Stimulated activated CD4-positive, alpha-beta T cell treated with anti-CD3 and anti-CD28 coated beads, TNF-alpha, amount 100 ng/mL, for 4 hours (primary cell): ENCODE results near the gene PRPH2.
"Not testable (repeated sequence)": the region's sequence is repeated elsewhere in the genome, so short reads cannot be mapped to it uniquely, and the experiment has no call there.

ENCODE experiments used
- DNase-seq, 3 experiments: peaks; one replicate each; pipeline ENCODE4 v3.0.0-alpha.2; 2020; ENCODE audit warnings: low read depth in 3 of 3

Gene PRPH2

DNA sequence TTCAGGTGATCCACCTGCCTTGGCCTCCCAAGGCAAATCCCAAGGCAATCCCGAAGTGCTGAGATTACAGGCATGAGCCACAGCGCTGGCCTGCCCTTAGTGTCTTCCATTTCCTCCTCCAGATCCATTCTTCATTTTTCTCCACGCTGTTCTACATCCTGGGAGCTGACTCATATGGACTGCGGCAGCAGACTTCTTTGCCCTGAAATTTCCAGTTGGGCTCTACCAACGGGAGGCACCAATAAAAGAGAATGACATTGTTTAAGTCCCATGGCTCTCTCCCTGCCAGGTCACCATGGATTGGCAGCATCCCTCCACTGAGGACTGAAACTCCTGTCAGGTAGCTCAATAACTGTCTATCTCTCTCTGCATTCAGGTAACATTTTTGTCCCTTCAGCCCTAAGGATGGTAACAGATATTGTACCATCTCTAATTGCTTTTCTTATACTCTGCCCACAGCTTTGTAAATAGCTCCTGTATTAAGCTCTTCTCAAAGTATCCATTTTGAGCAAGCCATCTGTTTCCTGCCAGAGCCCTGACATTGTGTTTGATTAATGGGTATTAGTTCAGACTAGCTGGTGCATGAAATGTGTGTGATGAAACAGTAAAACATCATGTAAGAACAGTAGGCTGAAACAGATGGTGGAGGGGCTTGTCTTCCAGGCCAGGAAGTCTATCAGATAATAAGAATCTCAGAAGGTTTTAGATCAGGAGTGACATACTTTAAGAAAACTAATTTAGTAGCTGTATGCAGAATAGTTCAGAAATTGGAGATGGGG lies 19.9 kb upstream of the PRPH2 start:
- no peak for DNase-seq

DNA sequence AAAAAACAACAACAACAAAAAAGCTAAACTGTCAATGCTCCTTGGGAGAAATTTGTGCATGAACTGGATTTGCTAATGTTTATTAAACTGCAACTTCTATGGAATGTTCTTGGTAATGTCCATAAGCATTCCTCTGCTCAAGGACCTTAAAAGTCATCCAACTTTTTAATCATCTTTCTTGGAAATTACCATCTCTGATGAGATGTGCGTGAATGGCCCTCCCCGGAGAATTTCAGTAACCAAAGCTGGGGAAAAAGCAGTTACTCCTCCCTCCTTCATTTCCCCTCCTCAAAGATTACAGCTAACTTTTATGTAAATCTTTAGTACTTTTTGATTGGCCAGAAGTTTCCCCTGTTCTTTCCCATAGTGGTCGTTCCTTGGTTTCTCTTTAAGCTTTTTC lies 18.3 kb upstream of the PRPH2 start:
- DNase-seq, result no peak

DNA sequence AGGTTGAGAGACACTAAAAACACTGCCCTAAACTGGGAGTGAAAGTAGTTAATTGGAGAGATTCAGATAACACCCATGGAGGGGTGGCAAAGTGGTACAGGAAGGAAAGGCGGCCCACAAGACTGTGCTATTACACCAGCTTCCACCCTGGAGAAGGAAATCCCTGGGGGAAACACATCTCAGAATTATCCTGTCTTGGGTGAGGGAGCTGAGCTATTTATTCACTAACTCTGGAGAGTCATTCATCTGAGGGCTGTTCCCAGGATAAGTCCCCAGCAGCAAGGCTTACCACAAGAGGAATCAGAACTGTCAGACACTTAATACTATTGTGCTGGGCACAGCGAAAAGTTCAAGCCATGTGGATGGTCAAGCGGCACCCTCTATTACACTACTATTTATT lies 13.6 kb upstream of the PRPH2 start:
- DNase-seq, result no peak

DNA sequence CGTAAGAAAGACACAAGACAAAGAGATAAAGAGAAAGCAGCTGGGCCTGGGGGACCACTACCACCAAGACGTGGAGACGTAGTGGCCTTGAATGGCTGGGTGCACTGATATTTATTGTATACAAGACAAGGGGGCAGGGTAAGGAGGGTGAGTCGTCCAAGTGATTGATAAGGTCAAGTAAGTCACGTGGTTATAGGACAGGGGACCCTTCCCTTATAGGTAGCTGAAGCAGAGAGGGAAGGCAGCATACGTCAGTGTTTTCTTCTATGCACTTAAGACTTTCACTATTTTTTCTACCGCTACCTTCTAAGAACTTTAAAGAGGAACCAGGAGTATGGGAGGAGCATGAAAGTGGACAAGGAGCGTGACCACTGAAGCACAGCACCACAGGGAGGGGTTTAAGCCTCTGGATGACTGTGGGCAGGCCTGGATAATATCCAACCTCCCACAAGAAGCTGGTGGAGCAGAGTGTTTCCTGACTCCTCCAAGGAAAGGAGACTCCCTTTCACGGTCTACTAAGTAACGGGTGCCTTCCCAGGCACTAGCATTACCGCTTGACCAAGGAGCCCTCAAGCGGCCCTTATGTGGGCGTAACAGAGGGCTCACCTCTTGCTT lies 11.6 kb upstream of the PRPH2 start:
- DNase-seq, result not testable (repeated sequence)

DNA sequence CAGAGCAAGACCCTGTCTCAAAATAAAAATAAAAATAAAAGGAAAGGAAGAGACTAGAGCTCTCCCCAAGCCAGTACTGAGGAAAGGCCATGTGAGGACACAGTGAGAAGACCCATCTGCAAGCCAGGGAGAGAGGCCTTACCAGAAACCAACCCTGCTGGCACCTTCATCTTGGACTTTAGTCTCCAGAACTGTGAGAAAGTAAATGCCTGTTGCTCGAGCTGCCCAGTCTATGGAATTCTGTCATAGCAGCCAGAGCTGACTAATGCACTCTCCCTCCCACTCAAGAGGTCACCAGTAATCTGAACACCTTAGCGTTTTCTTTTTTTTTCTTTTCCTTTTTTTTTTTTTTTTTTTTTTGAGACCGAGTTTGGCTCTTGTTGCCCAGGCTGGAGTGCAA lies 7.3 kb upstream of the PRPH2 start:
- DNase-seq, result no peak

DNA sequence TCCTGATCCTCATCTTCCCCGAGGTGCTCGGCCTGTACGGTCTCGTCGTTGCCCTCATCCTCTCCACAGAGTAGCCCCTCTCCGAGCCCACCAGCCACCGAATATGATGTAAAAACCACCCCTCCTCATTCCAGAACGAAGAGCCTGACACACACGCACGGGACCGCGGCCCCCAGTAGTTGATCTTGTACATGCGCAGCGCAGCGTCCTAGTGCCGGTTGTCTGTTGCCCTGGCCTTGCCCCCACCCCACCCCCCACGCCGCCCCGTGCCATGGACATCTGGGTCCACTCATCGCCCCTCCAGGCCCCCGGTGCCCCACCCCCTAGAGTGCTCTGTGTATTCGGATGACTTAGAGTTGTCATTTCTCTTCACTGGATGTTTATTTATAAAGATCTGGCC lies 5.2 kb upstream of the PRPH2 start:
- DNase-seq, result no peak

DNA sequence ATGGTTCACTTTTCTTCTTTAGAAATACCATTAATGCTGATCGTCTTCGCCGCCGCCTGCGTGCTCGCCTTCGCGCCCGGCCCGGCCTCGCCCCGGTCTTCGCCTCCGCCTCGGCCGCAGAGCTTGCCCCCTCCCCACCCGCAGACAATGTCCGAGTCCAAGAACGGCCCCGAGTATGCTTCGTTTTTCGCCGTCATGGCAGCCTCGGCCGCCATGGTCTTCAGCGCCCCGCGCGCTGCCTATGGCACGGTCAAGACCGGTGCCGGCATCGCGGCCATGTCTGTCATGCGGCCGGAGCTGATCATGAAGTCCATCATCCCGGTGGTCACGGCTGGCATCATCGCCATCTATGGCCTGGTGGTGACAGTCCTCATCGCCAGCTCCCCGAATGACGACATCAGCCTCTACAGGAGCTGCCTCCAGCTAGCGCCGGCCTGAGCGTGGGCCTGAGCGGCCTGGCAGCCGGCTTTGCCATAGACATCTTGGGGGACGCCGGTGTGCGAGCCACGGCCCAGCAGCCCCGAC lies 4.8 kb upstream of the PRPH2 start:
- DNase-seq, result peak in 1 of 3 experiments; percentile 4

DNA sequence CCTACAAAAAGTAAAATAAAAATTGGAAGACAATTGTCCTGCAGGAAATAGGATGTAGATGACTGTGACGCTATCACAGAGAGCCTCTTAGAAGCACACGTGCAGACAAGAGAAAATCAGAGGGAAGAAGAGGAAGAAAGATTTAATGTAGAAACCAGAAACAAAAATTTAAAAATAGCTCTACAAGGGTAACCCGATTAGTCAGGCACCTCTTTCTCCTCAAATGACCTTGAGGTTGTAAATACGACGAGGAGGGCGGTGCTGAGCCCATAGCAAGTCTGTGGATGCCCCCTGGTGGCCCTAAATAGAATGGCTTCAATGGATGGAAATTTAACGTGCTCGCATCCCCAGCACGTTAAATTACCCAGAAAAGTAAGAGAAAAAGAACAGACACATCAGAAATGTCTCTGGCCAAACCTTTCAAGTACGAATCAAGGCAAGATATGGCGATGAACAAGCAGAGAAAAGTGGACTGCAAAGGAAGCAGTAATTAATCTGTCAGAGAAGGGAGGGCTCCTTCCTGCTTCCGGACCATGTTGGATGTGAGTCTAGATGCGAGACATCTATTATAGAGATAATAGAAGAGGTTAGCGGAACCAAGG lies 4.2 kb upstream of the PRPH2 start:
- DNase-seq, result peak; percentile 22 to 64 (median 37)

DNA sequence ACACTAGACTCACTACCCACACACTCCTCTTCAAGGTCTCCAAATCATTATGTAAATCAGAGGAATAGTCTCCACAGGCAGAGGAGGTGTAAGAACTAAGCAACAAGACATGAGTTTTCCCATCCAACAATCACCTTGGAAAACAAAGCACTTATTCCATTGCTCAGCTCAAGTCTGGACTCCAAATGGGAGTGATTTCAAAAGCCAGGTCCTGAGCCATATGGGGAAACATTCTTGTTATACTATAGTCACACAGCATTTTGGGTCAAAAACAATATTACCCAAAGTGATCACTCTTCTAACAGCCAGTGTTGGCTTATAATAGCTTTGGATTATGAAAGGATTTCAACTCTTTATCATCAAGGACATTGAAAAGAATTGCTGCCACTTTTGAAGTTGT lies 3.6 kb upstream of the PRPH2 start:
- DNase-seq, result no peak

DNA sequence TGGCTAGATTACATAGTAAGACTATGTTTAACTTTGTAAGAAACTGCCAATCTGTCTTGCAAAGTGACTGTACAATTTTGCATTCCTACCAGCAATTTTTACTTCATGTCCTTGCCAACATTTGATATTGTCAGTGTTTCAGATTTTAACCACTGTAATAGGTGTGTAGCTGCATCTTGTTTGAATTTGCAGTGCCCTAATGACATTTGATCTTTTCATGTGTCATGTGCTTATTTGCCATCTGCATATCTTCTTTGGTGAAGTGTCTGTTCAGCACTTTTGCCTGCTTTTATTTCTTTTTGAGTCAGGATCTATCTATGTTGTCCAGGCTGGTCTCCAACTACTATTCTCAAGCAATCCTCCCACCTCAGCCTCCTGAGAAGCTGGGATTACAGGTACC lies 2.4 kb upstream of the PRPH2 start:
- DNase-seq, result no peak

DNA sequence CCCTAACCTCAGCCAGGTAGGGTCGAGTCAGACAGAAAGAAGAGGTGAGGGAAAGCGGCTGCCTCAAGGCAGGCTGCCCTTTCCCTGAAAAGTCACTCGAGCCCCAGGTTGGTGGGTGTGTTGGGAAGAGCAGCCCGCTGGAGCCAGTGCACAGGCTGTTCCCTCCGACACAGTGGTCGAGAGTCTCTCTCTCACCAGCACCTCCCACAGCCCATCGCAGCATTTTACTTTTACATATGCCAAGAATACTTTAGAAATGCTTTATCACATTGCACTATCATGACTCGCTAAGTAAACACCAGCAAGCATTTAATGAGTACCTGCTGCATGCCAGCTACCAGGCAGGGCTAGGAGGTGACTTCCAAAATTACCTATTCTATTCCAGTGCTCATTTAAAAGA lies 1.7 kb downstream of the PRPH2 start:
- no peak for DNase-seq

DNA sequence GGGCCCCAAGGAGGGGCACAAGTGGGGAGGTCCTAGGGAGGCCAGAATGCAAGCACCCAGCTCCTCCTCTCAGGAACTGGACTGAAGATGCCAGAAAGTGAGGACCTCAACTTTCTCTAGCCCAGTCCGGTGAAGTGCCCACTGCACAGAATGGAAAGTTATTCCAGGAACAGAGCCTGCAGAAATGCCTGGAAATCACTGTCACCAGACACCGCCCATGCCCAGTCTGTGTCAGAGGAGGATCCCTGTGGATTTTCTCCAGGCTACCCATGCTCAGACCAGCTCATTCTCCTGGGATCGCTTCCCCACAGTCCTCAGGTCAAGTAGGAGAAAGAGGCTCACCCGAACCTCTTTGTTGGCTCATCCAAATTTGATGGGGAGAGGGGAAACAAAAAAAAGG lies 6.5 kb downstream of the PRPH2 start:
- no peak for DNase-seq

DNA sequence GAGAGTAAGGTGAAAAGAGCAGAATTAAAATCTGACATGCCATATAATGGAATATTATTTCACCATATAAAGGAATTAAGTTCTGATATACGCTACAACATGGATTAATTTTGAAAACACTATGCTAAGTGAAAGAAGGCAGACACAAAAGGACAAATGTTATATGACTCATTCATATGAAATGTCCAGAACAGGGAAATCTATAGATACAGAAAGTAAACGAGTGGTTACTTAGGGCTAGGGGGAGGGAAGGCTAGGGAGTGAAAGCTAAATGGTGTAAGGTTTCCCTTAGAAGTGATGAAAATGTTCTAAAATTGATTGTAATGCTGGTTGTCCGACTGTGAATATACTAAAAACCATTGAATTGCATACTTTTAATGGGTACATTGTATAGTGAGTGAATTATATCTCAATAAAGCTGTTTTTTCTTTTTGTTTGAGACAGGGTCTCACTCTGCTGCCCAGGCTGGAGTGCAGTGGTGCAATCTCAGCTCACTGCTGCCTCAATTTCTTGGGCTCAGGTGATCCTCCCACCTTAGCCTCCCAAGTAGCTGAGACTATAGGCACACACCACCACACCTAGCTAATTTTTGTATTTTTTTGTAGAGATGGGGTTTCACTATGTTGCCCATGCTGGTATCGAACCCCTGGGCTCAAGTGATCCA lies 8.2 kb downstream of the PRPH2 start:
- DNase-seq, result no peak

DNA sequence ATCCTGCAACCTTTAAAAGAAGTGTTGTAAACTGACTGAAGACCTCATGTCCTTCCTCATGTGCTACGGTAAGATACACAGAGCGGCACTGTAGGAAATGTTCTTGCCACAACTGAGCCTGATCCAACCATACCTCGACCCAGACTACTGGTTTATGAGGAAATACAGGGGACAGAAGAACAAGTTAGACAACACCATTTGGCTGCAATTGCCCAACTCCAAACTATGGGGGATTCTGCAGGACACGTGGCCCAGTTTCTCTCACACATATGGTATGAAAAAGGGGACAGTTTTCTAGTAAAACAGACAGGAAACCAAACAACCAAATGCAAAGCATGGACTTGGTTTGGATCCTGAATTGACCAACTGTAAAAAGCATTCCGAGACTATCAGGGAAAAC lies 10.5 kb downstream of the PRPH2 start:
- no peak for DNase-seq

DNA sequence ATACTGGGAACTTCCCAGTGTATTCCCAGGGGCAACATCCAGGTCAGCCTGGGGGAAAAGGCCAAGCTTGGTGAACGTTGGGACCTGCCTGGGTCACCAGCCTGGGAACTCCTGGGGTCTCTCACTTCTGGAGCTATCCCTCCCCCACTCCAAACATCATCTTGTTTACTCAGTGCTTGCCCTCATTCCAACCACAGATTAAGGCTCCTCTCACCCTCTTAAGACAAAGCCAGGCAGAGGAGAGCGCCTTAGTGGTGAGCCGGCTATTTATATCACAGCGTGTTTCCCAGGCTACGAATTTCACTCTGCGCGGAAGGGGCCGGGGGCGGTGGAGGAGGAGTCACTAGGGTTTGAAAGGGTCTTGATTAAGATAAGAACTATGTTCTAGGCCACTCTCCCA lies 12.1 kb downstream of the PRPH2 start:
- DNase-seq, result no peak

DNA sequence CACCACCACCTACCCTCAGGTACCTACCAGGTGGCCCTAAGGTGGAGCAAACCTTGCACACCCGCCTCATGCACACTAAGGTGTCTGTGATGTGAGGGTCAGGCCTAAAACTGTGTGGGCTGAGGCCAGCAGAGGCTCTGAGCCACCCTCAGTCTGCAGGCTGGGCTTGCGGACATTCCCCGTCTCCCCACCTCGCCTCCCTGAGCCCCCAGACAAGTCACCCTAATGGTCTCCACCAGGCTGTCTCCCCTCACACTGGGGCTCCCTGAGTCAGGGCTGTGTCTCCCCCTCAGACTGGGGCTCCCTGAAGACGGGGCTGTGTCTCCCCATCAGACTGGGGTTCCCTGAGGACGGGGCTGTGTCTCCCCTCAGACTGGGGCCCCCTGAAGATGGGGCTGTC lies 12.5 kb downstream of the PRPH2 start:
- no peak for DNase-seq

DNA sequence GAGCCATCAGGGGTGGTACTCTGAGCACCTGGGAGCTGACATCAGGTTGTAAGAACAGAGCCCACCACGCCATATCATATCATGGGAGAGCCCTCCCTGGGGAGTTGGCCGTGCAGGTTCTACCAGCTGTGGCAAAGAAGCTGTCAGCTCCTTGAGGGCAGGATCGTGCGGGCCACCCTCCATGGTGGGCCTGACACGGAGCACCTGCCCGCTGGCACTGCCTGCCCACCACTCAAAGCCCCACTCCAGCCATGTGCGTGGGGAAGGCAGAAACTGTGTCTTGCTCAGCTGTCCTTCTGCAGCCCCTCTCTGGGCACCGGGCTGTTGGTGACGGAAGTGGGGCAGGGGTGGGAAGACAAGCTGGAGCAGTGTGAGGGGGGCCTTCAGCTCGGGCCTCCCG lies 14.3 kb downstream of the PRPH2 start:
- DNase-seq, result no peak

DNA sequence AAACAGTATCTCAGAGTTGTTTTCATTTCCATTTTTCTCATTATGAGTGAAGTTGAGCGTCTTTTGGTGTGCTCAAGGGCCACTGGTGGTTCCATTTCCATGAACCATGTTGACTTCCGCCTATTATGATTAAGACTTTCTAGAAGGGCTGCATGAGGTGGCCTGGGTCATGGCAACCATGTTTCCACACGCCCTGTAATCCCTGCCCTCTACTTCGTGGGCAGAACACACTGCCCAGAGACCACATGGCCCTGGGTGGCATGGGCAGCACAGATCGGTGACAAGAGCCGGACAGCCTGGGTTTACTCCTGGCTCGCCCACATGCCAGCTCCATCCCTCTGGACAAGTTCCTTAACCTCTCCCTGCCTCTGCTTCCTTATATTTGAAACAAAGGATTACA lies 14.8 kb downstream of the PRPH2 start:
- no peak for DNase-seq

DNA sequence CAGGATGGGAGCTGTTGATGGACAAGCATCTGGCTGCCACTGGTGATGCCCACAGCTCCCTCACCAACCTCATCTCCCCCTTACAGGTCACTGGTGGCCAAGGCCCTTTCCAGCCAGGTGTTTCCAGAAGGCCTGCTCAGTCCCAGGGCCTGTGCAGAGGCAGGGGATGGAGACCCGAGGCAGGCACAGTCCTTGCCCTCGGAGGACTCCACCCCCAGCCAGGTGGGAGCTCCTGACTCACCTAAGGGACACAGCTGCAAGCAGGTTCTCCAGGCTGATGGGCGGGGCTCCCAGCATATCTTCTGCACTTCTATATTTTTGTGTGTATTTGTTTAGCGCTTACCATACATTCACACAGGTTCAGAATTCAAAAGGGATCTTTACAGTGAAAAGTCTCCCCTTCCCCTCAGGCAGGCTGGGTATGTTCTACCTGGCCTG lies 17.4 kb downstream of the PRPH2 start:
- no peak for DNase-seq

DNA sequence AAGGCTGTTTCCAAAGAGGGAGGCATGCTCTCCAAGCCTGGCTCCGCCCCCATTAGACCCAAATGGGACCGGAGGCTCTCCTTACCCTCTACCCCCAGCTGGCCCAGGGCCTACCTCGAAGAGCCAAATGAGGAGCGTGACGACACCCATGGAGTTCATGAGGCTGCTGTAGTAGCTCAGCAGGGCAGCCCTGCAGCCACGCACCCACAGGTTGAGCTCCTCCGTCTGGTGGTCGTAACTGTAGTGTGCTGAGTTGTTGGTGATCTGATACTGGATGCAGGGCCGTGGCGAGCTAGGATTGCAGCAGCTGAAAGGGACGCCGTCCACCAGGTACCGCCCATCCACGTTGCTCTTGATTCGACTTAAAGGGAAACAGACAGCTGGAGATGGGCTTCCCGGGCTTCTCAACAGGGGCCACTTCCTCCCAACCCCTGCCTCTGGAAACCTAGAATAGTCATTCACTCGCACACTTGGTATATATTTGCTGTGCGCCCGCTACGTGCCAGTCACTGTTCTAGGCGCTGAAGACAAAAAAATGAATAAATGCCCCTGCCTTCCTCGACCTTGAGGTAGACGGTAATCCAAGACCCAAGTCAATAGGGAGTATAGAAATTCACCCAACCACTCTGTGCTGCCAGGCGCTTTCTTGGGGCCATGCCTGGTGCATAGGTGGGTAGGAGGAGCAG lies 18.0 kb downstream of the PRPH2 start:
- DNase-seq, result no peak

DNA sequence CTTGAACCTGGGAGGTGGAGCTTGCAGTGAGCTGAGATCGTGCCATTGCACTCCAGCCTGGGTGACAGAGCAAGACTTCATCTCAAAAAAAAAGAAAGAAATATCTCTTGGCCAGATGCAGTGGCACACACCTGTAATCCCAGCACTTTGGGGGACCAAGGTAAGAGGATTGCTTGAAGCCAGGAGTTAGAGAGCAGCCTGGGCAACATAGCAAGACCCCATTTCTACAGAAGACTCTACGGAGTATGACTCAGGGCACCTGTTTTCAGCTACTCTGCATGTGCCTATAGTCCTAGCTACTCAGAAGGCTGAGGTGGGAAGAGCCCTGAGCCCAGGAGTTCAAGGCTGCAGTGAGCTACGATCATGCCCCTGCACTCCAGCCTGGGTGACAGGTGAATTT lies 19.6 kb downstream of the PRPH2 start:
- not testable (repeated sequence) for DNase-seq

DNA sequence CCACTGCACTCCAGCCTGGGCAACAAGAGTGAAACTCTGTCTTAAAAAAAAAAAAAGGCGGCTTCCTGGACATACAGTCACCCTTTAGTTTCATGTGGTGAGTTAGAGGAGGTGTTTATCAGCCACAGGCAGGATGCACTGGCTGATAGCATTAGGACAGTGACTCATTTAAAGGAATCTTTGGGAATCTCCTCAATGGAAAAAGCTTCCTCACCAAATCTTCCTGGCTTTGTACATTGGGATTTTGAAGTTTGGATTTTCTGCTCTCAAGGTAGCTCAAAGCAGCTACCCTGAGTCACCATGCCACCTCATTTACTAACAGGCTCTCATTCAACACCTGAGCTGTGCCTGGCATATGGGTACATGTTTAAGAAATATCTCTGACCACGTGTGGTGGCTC lies 20.2 kb downstream of the PRPH2 start:
- no peak for DNase-seq
